HEK293T (cell line): ENCODE measurements around the gene COQ8A.
"Not testable (repeated sequence)": the region's sequence is repeated elsewhere in the genome, so short reads cannot be mapped to it uniquely, and the experiment has no call there.

Source experiments
- CTCF ChIA-PET: fragments of 350-600 bp; formaldehyde crosslinking; extraction: SDS; loops from one replicate; lab custom pipeline; 2021; ENCODE audit warnings: antibody characterized with exemption, inconsistent platforms; lab: Yijun Ruan, JAX
- POLR2A ChIA-PET: fragments of 350-600 bp; formaldehyde crosslinking; extraction: SDS; loops from one replicate; lab custom pipeline; 2020; ENCODE audit warnings: antibody characterized with exemption, inconsistent platforms; lab: Yijun Ruan, JAX
- DNase-seq: peaks from one replicate; pipeline ENCODE4 v3.0.0; 2012; ENCODE audit warnings: mixed read lengths; ENCODE audit errors: extremely low spot score
- ARNT ChIP-seq: fragments of 450-650 bp; IDR thresholded peaks from 2 replicates; pipeline ENCODE4 v1.6.1; 2017; ENCODE audit warnings: mild to moderate bottlenecking
- BHLHE40 ChIP-seq: fragments of 450-650 bp; IDR thresholded peaks from 2 replicates; pipeline ENCODE4 v1.6.1; 2016; ENCODE audit warnings: mild to moderate bottlenecking, moderate library complexity, borderline replicate concordance
- CTBP1 ChIP-seq: fragments of 450-650 bp; IDR thresholded peaks from 2 replicates; pipeline ENCODE4 v1.6.1; 2016; ENCODE audit warnings: borderline replicate concordance
- ELF4 ChIP-seq: fragments of 450-650 bp; IDR thresholded peaks from 2 replicates; pipeline ENCODE4 v1.6.1; 2017; ENCODE audit warnings: antibody characterized with exemption
- FOXA1 ChIP-seq: fragments of 450-650 bp; IDR thresholded peaks from 2 replicates; pipeline ENCODE4 v1.6.1; 2016; ENCODE audit warnings: mild to moderate bottlenecking
- FOXK2 ChIP-seq: fragments of 450-650 bp; IDR thresholded peaks from 2 replicates; pipeline ENCODE4 v1.6.1; 2016; ENCODE audit warnings: mild to moderate bottlenecking
- FOXM1 ChIP-seq: fragments of 450-650 bp; IDR thresholded peaks from 2 replicates; pipeline ENCODE4 v1.6.1; 2017; ENCODE audit warnings: mild to moderate bottlenecking, borderline replicate concordance
- HDGF ChIP-seq: fragments of 450-650 bp; IDR thresholded peaks from 2 replicates; pipeline ENCODE4 v1.6.1; 2017; ENCODE audit warnings: antibody characterized with exemption, borderline replicate concordance
- L3MBTL2 ChIP-seq: fragments of 450-650 bp; conservative IDR thresholded peaks from 2 replicates; pipeline ENCODE4 v1.6.1; 2016; ENCODE audit warnings: mild to moderate bottlenecking
- LEF1 ChIP-seq: fragments of 450-650 bp; IDR thresholded peaks from 2 replicates; pipeline ENCODE4 v1.6.1; 2017; ENCODE audit warnings: mild to moderate bottlenecking, borderline replicate concordance
- NFRKB ChIP-seq: fragments of 450-650 bp; IDR thresholded peaks from 2 replicates; pipeline ENCODE4 v1.6.1; 2016; ENCODE audit warnings: mild to moderate bottlenecking, moderate library complexity
- PKNOX1 ChIP-seq: fragments of 450-650 bp; IDR thresholded peaks from 2 replicates; pipeline ENCODE4 v1.6.1; 2016
- SP1 ChIP-seq: fragments of 450-650 bp; IDR thresholded peaks from 2 replicates; pipeline ENCODE4 v1.6.1; 2017
- SUZ12 ChIP-seq: fragments of 450-650 bp; IDR thresholded peaks from 2 replicates; pipeline ENCODE4 v1.6.1; 2016; ENCODE audit warnings: mild to moderate bottlenecking
- TARDBP ChIP-seq: fragments of 450-650 bp; IDR thresholded peaks from 2 replicates; pipeline ENCODE4 v1.6.1; 2016
- ZNF384 ChIP-seq: fragments of 450-650 bp; IDR thresholded peaks from 2 replicates; pipeline ENCODE4 v1.6.1; 2016

Gene COQ8A

GRCh38 chr1:226952118-226952441 lies 12.0 kb downstream of the COQ8A start:
- no peak for DNase-seq
- TF ChIP-seq NFRKB: no peak
- no peak for TF ChIP-seq FOXM1
- TF ChIP-seq ZNF384: no peak
- TF ChIP-seq PKNOX1: no peak
- ChIA-PET POLR2A (interaction anchor here (1.2 kb wide), 1 partner anchor 12 kb away, joined by 3 read pairs; the partner anchor contains the start of gene COQ8A), CTCF (no interaction called here)

- DNase-seq: no peak
- CTCF ChIA-PET: no interaction called here
- POLR2A ChIA-PET: no interaction called here
- no peak for TF ChIP-seq BHLHE40
- TF ChIP-seq FOXA1: no peak
- TF ChIP-seq SP1: no peak
- no peak for TF ChIP-seq NFRKB
- TF ChIP-seq PKNOX1: no peak
- TF ChIP-seq LEF1: no peak
- TF ChIP-seq ELF4: no peak
- no peak for TF ChIP-seq FOXK2
- no peak for TF ChIP-seq SUZ12
- TF ChIP-seq ARNT: no peak
These were observed 13.2 kb downstream of the COQ8A start for GRCh38 chr1:226953175-226953800.

GRCh38 chr1:226954337-226954736 lies 14.2 kb downstream of the COQ8A start:
- no peak for TF ChIP-seq FOXM1
- TF ChIP-seq ARNT: no peak
- TF ChIP-seq SP1: no peak
- no peak for TF ChIP-seq BHLHE40
- TF ChIP-seq SUZ12: no peak
- TF ChIP-seq L3MBTL2: no peak
- no peak for TF ChIP-seq ELF4
- TF ChIP-seq FOXA1: no peak
- no peak for TF ChIP-seq TARDBP
- TF ChIP-seq FOXK2: no peak
- TF ChIP-seq NFRKB: no peak
- no peak for TF ChIP-seq LEF1
- no peak for TF ChIP-seq PKNOX1
- TF ChIP-seq HDGF: no peak
- TF ChIP-seq ZNF384: no peak
- TF ChIP-seq CTBP1: no peak
- CTCF ChIA-PET: interaction anchor here (0.5 kb wide), 1 partner anchor 288 kb away, joined by 3 read pairs; no protein-coding TSS in a partner anchor

GRCh38 chr1:226954777-226955176 lies 14.7 kb downstream of the COQ8A start:
- POLR2A ChIA-PET: no interaction called here
- TF ChIP-seq TARDBP (no peak), FOXA1 (no peak), SUZ12 (no peak), FOXK2 (no peak), BHLHE40 (no peak), LEF1 (no peak), L3MBTL2 (no peak), PKNOX1 (no peak), ELF4 (no peak), FOXM1 (no peak), ZNF384 (no peak), SP1 (no peak), CTBP1 (no peak), ARNT (no peak), NFRKB (no peak), HDGF (no peak)
- CTCF ChIA-PET: no interaction called here
- no peak for DNase-seq

More at GRCh38 chr1:226954337-226954736, 14.2 kb downstream of the COQ8A start:
- POLR2A ChIA-PET: no interaction called here
- no peak for DNase-seq

GRCh38 chr1:226955857-226956256 lies 15.8 kb downstream of the COQ8A start:
- POLR2A ChIA-PET, DNase-seq, CTCF ChIA-PET: not testable (repeated sequence)

GRCh38 chr1:226956942-226957713 lies 17.0 kb downstream of the COQ8A start:
- no peak for DNase-seq
- ChIA-PET CTCF (interaction anchor here (0.6 kb wide), 1 partner anchor 10 kb away, joined by 3 read pairs; no protein-coding TSS in a partner anchor), POLR2A (no interaction called here)
- TF ChIP-seq NFRKB (no peak), HDGF (no peak), LEF1 (no peak), PKNOX1 (no peak), L3MBTL2 (no peak), ELF4 (no peak), ARNT (no peak), SP1 (no peak), BHLHE40 (no peak)
